HepG2 (cell line): ENCODE results near the gene TBC1D22A. TPM values are rescaled to one million over a fixed set of nuclear protein-coding genes. Genes with fewer than 3 reads are reported as not detected.

Source experiments
- BHLHE40 ChIP-seq: IDR thresholded peaks from 2 replicates; pipeline ENCODE4 v1.6.1; 2011; ENCODE audit warnings: low read length, improper control_type of control experiment
- FOSL1 ChIP-seq: sonication (generic); formaldehyde crosslinking; IDR thresholded peaks from 2 replicates; pipeline ENCODE4 v1.9.0; 2021; ENCODE audit warnings: missing genetic modification reagents, borderline replicate concordance
- FOSL2 ChIP-seq: sonication (generic); formaldehyde crosslinking; IDR thresholded peaks from 2 replicates; pipeline ENCODE4 v1.4.0; 2020; ENCODE audit warnings: missing genetic modification reagents
- FOXA3 ChIP-seq: IDR thresholded peaks from 2 replicates; pipeline ENCODE4 v1.6.1; 2016; ENCODE audit warnings: missing genetic modification reagents, missing compliant biosample characterization
- FOXK1 ChIP-seq: sonication (generic); formaldehyde crosslinking; IDR thresholded peaks from 2 replicates; pipeline ENCODE4 v1.4.0; 2020; ENCODE audit warnings: low read depth, missing genetic modification reagents, borderline replicate concordance
- HNRNPK ChIP-seq: fragments of 200-400 bp; formaldehyde crosslinking; IDR thresholded peaks from 2 replicates; pipeline ENCODE4 v1.6.1; 2018; ENCODE audit warnings: low read length, low read depth, moderate library complexity, mild to moderate bottlenecking; ENCODE audit not compliant: poor library complexity, severe bottlenecking
- REXO4 ChIP-seq: sonication (generic); formaldehyde crosslinking; IDR thresholded peaks from 2 replicates; pipeline ENCODE4 v1.8.0; 2022; ENCODE audit warnings: missing genetic modification reagents, mild to moderate bottlenecking, borderline replicate concordance
- SPEN ChIP-seq: sonication (generic); formaldehyde crosslinking; IDR thresholded peaks from 2 replicates; pipeline ENCODE4 v1.5.1; 2020; ENCODE audit warnings: low read depth, mild to moderate bottlenecking, missing genetic modification reagents
- TCF7 ChIP-seq: sonication (generic); IDR thresholded peaks from 2 replicates; pipeline ENCODE4 v1.6.1; 2016; ENCODE audit warnings: antibody characterized with exemption, low read depth
- ZFP36L1 ChIP-seq: sonication (generic); formaldehyde crosslinking; IDR thresholded peaks from 2 replicates; pipeline ENCODE4 v1.8.0; 2022; ENCODE audit warnings: mild to moderate bottlenecking, missing genetic modification reagents, moderate library complexity
- ZNF224 ChIP-seq: sonication (generic); formaldehyde crosslinking; IDR thresholded peaks from 2 replicates; pipeline ENCODE4 v1.5.0; 2020; ENCODE audit warnings: mild to moderate bottlenecking, missing genetic modification reagents
- ZNF282 ChIP-seq: fragments of 450-650 bp; IDR thresholded peaks from 2 replicates; pipeline ENCODE4 v1.6.1; 2018; ENCODE audit not compliant: partially characterized antibody
- ZNF607 ChIP-seq: sonication (generic); formaldehyde crosslinking; IDR thresholded peaks from 2 replicates; pipeline ENCODE4 v1.5.1; 2020; ENCODE audit warnings: missing genetic modification reagents, mild to moderate bottlenecking, borderline replicate concordance
- polyA plus RNA-seq, 8 experiments: library from polyadenylated mRNA; depleted of rRNA in 3 of 8; stranded (reverse) in 7 of 8; unstranded in 1 of 8; fragments of >200 nt; fragmentation: Illumina TruSeq in 4 of 8; extraction: Trizol in 4 of 8; gene quantifications; 2 replicates each; pipeline versions ENCODE4 v1.2.1 to v1.2.3, GENCODE V29; 2011 to 2016; ENCODE audit warnings: low read depth in 4 of 8, missing spikeins in 1 of 8, mixed read lengths in 1 of 8; ENCODE audit not compliant: insufficient read depth in 1 of 8
- total RNA-seq, 5 experiments: library from RNA; depleted of rRNA; stranded (reverse); fragments of >200 nt; fragmentation: Illumina TruSeq; extraction: Trizol; gene quantifications; 2 replicates each; pipeline ENCODE4 v1.2.3, GENCODE V29; 2016; ENCODE audit warnings: low read depth in 1 of 5
- TF ChIP-seq, protein P1 (sequence below): sonication (generic); formaldehyde crosslinking; IDR thresholded peaks from 2 replicates; pipeline ENCODE4 v1.5.1; 2020; ENCODE audit warnings: missing genetic modification reagents, mild to moderate bottlenecking, borderline replicate concordance
- TF ChIP-seq, protein P2 (sequence below): sonication (generic); formaldehyde crosslinking; conservative IDR thresholded peaks from 2 replicates; pipeline ENCODE4 v1.4.0; 2020; ENCODE audit warnings: missing genetic modification reagents
- TF ChIP-seq, protein P3 (sequence below): sonication (generic); formaldehyde crosslinking; conservative IDR thresholded peaks from 2 replicates; pipeline ENCODE4 v1.4.0; 2020; ENCODE audit warnings: missing genetic modification reagents
- TF ChIP-seq, protein P4 (sequence below): sonication (generic); formaldehyde crosslinking; conservative IDR thresholded peaks from 2 replicates; pipeline ENCODE4 v1.8.0; 2022; ENCODE audit warnings: missing genetic modification reagents
- TF ChIP-seq, protein P5 (sequence below): IDR thresholded peaks from 2 replicates; pipeline ENCODE4 v1.6.1; 2016
- TF ChIP-seq, protein P6 (sequence below): sonication (generic); formaldehyde crosslinking; IDR thresholded peaks from 2 replicates; pipeline ENCODE4 v1.9.0; 2021; ENCODE audit warnings: missing genetic modification reagents, mild to moderate bottlenecking, borderline replicate concordance

The TBC1D22A gene
- total and polyA plus RNA-seq, 2 of the 13 experiments (the other 11 are each of a cell fraction or from before 2014, with no cell fraction given): 17.3 to 18.0 TPM

DNA sequence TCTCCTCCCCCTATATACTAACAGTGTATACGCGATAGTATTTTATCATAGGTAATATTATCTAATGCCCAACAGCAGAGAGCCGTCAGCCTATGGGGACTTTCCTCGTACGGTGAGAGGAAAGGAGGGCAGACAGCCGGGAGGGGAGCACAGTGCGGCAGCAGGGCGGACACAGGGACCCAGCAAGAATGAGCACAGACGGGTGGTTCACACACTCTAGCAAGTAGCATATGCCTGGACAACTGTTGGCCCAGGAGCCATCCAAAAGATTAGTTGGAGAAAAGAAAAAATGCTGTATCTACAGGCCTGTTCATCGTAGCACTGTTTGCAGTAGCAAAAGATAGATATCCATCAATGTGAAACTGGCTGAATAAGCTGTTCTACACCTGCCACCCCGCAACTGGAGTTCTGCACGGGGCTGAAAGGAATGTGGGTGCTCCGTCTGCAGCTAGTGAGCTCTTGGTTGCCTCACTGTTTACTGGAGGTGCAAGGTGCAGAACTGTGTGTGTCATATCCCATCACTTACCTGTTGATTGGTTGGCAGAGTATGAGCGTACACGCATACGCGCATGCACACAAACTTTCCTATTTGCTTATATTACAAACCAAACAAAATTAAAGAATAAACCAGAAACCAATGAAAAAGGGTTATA, 324.3 kb downstream of the TBC1D22A start (continued):
- TF ChIP-seq, protein P1, sequence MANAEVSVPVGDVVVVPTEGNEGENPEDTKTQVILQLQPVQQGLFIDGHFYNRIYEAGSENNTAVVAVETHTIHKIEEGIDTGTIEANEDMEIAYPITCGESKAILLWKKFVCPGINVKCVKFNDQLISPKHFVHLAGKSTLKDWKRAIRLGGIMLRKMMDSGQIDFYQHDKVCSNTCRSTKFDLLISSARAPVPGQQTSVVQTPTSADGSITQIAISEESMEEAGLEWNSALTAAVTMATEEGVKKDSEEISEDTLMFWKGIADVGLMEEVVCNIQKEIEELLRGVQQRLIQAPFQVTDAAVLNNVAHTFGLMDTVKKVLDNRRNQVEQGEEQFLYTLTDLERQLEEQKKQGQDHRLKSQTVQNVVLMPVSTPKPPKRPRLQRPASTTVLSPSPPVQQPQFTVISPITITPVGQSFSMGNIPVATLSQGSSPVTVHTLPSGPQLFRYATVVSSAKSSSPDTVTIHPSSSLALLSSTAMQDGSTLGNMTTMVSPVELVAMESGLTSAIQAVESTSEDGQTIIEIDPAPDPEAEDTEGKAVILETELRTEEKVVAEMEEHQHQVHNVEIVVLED (CRISPR knock-in tag): peak; percentile 16; the same call in 1 of the 2 replicates
- TF ChIP-seq FOSL2 (CRISPR knock-in tag): peak; percentile 91
- TF ChIP-seq, protein P2, sequence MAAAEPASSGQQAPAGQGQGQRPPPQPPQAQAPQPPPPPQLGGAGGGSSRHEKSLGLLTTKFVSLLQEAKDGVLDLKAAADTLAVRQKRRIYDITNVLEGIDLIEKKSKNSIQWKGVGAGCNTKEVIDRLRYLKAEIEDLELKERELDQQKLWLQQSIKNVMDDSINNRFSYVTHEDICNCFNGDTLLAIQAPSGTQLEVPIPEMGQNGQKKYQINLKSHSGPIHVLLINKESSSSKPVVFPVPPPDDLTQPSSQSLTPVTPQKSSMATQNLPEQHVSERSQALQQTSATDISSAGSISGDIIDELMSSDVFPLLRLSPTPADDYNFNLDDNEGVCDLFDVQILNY (CRISPR knock-in tag): no peak
- TF ChIP-seq REXO4 (CRISPR knock-in tag): no peak
- TF ChIP-seq FOXA3: peak; percentile 81
- no peak for TF ChIP-seq ZNF224 (CRISPR knock-in tag)
- peak; percentile 23; the same call in 1 of the 2 replicates for TF ChIP-seq ZNF607
- TF ChIP-seq, protein P3, sequence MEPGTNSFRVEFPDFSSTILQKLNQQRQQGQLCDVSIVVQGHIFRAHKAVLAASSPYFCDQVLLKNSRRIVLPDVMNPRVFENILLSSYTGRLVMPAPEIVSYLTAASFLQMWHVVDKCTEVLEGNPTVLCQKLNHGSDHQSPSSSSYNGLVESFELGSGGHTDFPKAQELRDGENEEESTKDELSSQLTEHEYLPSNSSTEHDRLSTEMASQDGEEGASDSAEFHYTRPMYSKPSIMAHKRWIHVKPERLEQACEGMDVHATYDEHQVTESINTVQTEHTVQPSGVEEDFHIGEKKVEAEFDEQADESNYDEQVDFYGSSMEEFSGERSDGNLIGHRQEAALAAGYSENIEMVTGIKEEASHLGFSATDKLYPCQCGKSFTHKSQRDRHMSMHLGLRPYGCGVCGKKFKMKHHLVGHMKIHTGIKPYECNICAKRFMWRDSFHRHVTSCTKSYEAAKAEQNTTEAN: peak; percentile 96
- peak; percentile 42; the same call in 1 of the 2 replicates for TF ChIP-seq SPEN (CRISPR knock-in tag)
- TF ChIP-seq BHLHE40: peak; percentile 60; the same call in 1 of the 2 replicates
- TF ChIP-seq FOSL1 (CRISPR knock-in tag): no peak
- TF ChIP-seq, protein P4, sequence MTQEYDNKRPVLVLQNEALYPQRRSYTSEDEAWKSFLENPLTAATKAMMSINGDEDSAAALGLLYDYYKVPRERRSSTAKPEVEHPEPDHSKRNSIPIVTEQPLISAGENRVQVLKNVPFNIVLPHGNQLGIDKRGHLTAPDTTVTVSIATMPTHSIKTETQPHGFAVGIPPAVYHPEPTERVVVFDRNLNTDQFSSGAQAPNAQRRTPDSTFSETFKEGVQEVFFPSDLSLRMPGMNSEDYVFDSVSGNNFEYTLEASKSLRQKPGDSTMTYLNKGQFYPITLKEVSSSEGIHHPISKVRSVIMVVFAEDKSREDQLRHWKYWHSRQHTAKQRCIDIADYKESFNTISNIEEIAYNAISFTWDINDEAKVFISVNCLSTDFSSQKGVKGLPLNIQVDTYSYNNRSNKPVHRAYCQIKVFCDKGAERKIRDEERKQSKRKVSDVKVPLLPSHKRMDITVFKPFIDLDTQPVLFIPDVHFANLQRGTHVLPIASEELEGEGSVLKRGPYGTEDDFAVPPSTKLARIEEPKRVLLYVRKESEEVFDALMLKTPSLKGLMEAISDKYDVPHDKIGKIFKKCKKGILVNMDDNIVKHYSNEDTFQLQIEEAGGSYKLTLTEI (CRISPR knock-in tag): no peak
- TF ChIP-seq HNRNPK: no peak
- TF ChIP-seq TCF7: no peak
- 0 out of 2 replicates have a peak, but pooled peaks have one; percentile 34 for TF ChIP-seq ZFP36L1 (CRISPR knock-in tag)
- TF ChIP-seq, protein P5, sequence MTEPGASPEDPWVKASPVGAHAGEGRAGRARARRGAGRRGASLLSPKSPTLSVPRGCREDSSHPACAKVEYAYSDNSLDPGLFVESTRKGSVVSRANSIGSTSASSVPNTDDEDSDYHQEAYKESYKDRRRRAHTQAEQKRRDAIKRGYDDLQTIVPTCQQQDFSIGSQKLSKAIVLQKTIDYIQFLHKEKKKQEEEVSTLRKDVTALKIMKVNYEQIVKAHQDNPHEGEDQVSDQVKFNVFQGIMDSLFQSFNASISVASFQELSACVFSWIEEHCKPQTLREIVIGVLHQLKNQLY: 0 out of 2 replicates have a peak, but pooled peaks have one; percentile 16
- peak; percentile 31; the same call in 1 of the 2 replicates for TF ChIP-seq FOXK1
- no peak for TF ChIP-seq ZNF282
- TF ChIP-seq, protein P6, sequence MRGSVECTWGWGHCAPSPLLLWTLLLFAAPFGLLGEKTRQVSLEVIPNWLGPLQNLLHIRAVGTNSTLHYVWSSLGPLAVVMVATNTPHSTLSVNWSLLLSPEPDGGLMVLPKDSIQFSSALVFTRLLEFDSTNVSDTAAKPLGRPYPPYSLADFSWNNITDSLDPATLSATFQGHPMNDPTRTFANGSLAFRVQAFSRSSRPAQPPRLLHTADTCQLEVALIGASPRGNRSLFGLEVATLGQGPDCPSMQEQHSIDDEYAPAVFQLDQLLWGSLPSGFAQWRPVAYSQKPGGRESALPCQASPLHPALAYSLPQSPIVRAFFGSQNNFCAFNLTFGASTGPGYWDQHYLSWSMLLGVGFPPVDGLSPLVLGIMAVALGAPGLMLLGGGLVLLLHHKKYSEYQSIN (CRISPR knock-in tag): no peak
